Cardiac fibroblast (primary cell): ENCODE results near the gene CXorf49B.
"Not testable (repeated sequence)": the region's sequence is repeated elsewhere in the genome, so short reads cannot be mapped to it uniquely, and the experiment has no call there.

ENCODE experiments used
- DNase-seq, 2 donors: peaks; one replicate each; pipeline versions ENCODE4 v3.0.0 to v3.0.0-alpha.2; 2010; ENCODE audit warnings: low read depth in 2 of 2
- H3K4me3 ChIP-seq, 2 donors: replicated peaks in 1 of 2; 1 replicate in 1 of 2; 2 replicates in 1 of 2; pipeline ENCODE4 v1.5.1; 2011; ENCODE audit warnings: low read depth in 2 of 2, low read length in 2 of 2, mild to moderate bottlenecking in 2 of 2, moderate library complexity in 1 of 2

The CXorf49B gene

GRCh38 chrX:71763049-71763448 is at the start of gene CXorf49B:
CXorf49B (plus strand) TSS chrX:71763349; CDS start chrX:71763424, 75 bp downstream.
- DNase-seq, H3K4me3 ChIP-seq: not testable (repeated sequence)

DNA sequence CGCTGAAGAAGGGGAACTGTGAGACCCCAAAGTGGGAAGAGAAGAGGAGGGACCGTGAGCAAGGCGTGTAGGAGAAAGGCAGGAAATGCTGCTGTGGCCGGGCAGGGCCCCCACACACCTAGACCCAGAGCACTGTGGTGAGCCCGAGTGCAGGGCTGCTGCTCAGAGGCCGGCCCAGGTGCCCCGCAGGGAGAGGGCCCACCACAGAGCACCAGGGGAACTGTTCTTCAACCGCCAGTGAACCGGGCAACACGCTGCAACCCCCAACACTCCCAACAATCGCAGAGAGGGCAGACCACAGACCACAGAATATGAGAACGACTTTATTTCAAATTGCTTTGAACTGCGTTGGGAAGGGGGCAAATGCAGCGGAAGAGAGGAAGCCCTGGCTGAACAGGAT is 49.1 kb upstream of the CXorf49B start:
- not testable (repeated sequence) for H3K4me3 ChIP-seq, DNase-seq

GRCh38 chrX:71715551-71715950 is 47.6 kb upstream of the CXorf49B start:
- DNase-seq, H3K4me3 ChIP-seq: not testable (repeated sequence)

- not testable (repeated sequence) for H3K4me3 ChIP-seq, DNase-seq
Measured at GRCh38 chrX:71716323-71716722, 46.8 kb upstream of the CXorf49B start.

DNA sequence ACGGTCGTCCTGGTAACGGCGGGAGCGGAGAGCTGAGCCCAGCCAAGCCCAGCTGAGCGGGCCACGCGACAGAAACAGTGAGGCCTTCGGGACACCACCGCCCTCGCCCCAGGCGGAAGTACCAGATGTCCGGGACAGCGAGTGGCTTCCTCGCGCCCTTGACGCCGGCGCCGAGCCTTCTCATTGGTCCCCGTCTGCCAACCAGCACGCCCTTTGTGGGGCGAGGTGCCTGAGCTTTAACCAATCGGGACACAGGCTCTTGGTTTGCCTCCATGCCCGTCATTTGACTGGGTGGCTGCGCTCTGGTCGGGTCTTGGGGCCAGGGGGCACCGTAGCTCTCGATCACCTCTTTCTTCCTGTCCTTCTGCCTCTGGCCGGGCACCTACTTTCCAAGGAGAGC is 45.0 kb upstream of the CXorf49B start, which contains the start of gene CXorf49:
TSS of gene CXorf49 (minus strand) at position 101 of the 400 bp plus-strand sequence. CDS start 134 bp downstream, outside the sequence.
- H3K4me3 ChIP-seq, DNase-seq: not testable (repeated sequence)

- DNase-seq, result not testable (repeated sequence)
Measured at GRCh38 chrX:71719195-71719594, 44.0 kb upstream of the CXorf49B start.

DNA sequence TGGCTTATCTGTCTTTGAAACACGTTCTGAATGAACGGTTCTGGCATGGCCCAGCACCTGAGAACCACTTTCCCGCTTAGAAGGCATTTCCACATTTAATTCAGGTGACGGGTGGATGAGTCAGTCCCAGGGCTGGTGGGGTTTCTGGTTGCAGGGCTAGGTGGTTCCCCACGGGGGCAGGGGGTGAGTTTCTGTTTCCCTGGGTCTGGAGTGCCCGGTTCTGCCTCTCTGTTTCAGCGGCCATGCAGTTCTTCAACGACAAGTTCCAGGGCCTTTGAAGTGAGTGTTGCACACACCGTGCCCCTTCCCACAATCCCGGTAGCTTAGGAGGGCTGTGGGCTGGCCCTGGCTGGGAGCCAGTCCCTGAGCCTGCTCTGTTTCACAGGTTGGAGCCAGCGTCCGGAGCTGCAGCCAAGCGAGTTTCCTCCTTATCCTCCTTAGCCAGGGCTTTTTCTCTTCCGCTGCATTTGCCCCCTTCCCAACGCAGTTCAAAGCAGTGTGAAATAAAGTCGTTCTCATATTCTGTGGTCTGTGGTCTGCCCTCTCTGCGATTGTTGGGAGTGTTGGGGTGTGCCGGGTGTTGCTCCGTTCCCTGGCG is 42.8 kb upstream of the CXorf49B start:
- not testable (repeated sequence) for DNase-seq, H3K4me3 ChIP-seq

More at GRCh38 chrX:71719195-71719594, 44.0 kb upstream of the CXorf49B start:
- not testable (repeated sequence) for H3K4me3 ChIP-seq

DNA sequence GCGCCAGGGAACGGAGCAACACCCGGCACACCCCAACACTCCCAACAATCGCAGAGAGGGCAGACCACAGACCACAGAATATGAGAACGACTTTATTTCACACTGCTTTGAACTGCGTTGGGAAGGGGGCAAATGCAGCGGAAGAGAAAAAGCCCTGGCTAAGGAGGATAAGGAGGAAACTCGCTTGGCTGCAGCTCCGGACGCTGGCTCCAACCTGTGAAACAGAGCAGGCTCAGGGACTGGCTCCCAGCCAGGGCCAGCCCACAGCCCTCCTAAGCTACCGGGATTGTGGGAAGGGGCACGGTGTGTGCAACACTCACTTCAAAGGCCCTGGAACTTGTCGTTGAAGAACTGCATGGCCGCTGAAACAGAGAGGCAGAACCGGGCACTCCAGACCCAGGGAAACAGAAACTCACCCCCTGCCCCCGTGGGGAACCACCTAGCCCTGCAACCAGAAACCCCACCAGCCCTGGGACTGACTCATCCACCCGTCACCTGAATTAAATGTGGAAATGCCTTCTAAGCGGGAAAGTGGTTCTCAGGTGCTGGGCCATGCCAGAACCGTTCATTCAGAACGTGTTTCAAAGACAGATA is 2.4 kb upstream of the CXorf49B start:
- not testable (repeated sequence) for H3K4me3 ChIP-seq, DNase-seq

GRCh38 chrX:71764832-71765231 is 1.7 kb downstream of the CXorf49B start:
- not testable (repeated sequence) for DNase-seq, H3K4me3 ChIP-seq

- DNase-seq, H3K4me3 ChIP-seq: not testable (repeated sequence)
Measured at GRCh38 chrX:71765613-71766012, 2.5 kb downstream of the CXorf49B start.

DNA sequence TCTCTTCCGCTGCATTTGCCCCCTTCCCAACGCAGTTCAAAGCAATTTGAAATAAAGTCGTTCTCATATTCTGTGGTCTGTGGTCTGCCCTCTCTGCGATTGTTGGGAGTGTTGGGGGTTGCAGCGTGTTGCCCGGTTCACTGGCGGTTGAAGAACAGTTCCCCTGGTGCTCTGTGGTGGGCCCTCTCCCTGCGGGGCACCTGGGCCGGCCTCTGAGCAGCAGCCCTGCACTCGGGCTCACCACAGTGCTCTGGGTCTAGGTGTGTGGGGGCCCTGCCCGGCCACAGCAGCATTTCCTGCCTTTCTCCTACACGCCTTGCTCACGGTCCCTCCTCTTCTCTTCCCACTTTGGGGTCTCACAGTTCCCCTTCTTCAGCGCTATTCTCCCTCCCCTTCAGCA is 4.0 kb downstream of the CXorf49B start:
- DNase-seq, H3K4me3 ChIP-seq: not testable (repeated sequence)

- DNase-seq, H3K4me3 ChIP-seq: not testable (repeated sequence)
Measured at GRCh38 chrX:71778322-71778721, 15.2 kb downstream of the CXorf49B start.

GRCh38 chrX:71782225-71782949 is 19.2 kb downstream of the CXorf49B start:
- DNase-seq, H3K4me3 ChIP-seq: not testable (repeated sequence)

DNA sequence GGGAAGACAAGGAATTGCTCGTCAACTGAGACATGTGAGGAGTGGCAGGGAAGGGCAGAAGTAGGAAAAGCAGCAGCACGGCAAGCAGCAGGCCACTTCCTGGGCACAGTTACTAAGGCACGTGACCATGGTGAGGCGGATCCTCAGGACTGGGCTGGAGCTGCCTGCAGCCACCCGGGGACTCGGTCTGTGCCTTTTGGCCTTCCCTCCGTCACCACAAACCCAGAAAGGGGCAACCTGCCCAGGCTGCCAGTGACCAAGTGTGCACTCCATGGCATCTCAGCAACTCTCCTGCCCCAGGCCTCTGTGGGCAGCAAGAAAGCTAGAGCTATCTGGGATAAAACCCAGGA is 19.8 kb downstream of the CXorf49B start:
- not testable (repeated sequence) for H3K4me3 ChIP-seq, DNase-seq

DNA sequence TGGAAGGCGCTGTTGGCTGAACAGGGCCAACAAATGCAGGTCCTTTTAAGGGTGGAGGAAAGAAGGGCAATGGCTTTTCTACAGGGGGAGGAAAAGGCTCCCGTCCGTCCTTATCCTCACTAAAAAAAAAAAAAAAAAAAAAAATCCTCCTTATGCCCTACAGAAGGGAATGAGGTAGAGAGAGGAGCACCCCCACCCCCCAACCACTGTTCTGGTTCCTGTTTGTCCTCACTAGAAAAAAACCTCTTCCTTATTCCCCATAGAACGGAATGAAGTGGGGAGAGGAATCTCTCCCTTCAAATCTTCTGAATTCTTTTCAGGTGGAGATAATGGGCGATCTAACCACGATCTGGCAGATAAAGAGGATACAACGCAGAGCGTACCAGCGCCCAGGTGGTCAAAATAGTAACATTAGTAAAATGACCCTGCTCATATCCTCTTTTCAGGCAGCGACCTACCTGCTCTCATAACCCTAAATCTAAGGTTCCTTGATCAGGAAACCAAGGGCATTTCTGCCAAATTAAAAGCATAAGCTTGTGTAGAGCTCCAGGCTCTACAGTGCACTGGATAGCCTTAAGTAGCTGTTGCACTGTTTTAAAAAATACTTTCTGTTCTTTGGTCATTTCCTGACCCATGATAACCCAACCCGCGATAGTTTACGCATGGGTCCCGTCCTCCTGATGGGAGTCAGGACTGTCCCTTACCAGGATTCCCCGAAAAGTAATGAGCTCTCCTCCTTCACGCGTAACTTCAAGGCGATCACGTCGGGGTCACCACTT is 20.6 kb downstream of the CXorf49B start:
- not testable (repeated sequence) for DNase-seq, H3K4me3 ChIP-seq

DNA sequence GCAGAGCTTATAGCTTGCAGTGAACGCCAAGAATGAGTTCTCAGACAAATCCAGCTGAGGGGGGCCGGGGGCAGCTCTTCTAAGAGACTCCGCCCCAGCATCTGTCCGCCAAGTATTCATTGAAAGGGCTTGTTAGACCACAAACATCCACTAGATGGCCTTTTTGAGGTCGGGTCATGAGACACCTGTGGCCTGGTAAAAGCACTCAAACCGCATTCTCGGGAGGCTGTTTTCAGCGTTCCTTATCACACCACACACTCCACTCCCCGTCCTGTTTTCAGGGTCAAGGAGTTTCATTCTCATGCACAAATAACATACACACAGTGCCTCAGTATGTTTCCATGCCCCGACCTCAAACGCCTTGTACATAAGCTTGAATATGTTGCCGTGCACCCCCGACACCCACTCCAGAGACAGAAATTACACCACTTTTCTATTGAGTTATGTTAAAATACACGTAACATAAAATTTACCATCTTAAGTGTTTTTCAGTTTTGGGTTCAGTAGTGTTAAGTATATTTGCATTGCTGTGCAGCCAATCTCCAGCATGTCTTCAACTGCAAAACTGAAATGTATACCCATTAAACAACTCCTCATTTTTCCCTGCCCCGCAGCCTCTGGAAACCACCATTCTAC is 21.3 kb downstream of the CXorf49B start:
- H3K4me3 ChIP-seq, DNase-seq: not testable (repeated sequence)

DNA sequence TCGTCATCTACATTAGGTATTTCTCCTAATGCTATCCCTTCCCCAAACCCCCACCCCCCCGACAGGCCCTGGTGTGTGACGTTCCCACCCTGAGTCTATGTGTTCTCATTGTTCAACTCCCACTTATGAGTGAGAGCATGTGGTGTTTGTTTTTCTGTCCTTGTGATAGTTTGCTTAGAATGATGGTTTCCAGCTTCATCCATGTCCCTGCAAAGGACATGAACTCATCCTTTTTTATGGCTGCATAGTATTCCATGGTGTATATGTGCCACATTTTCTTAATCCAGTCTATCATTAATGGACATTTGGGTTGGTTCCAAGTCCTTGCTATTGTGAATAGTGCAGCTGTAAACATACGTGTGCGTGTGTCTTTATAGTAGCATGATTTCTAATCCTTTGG is 43.3 kb downstream of the CXorf49B start:
- not testable (repeated sequence) for H3K4me3 ChIP-seq, DNase-seq
